Lower leg skin (tissue), 4 donors: ENCODE results near the gene FAM171A1. TPM values are rescaled to one million over a fixed set of nuclear protein-coding genes. Genes with fewer than 3 reads are reported as not detected.
"Not testable (repeated sequence)": the region's sequence is repeated elsewhere in the genome, so short reads cannot be mapped to it uniquely, and the experiment has no call there.

Experiments used
- DNase-seq, 2 donors: peaks; one replicate each; pipeline ENCODE4 v3.0.0-alpha.2; 2019; ENCODE audit warnings: low spot score in 2 of 2
- H3K4me3 ChIP-seq: fragments of 200-600 bp; sonication (generic); 2 replicates; pipeline ENCODE4 v1.5.1; 2017; ENCODE audit warnings: mild to moderate bottlenecking, low read depth; ENCODE audit not compliant: poor library complexity, severe bottlenecking
- POLR2A ChIP-seq, 2 donors: fragments of 450-650 bp; IDR thresholded peaks; one replicate each; pipeline ENCODE4 v1.6.1; 2016 to 2017; ENCODE audit warnings: antibody characterized with exemption in 2 of 2, mild to moderate bottlenecking in 1 of 2, moderate library complexity in 1 of 2
- WGBS, 2 donors: methylation state at CpG; one replicate each; pipeline ENCODE4 v1.1.5; 2018; 5-methylcytosine and 5-hydroxymethylcytosine counted together
- intact Hi-C: fragments of 100-400 bp; cut with DNase I; formaldehyde crosslinking; loops from one replicate; pipeline ENCODE4 v1.15.0; 2023; ENCODE audit warnings: low total_unique reads
- total RNA-seq, 4 donors: library from RNA; depleted of rRNA; stranded (reverse); fragments of >200 nt; gene quantifications; one replicate each; pipeline ENCODE4 v1.1.0, GENCODE V29; 2016
- TF ChIP-seq, protein P1 (sequence below), 3 donors: fragments of 450-650 bp; IDR thresholded peaks; one replicate each; pipeline ENCODE4 v1.5.1; 2016; ENCODE audit warnings: antibody characterized with exemption in 3 of 3, mild to moderate bottlenecking in 3 of 3, moderate library complexity in 2 of 3

FAM171A1 gene
- total RNA-seq = 1 to 10 TPM; 2.7 to 5.4 (median 3.1) TPM

DNA sequence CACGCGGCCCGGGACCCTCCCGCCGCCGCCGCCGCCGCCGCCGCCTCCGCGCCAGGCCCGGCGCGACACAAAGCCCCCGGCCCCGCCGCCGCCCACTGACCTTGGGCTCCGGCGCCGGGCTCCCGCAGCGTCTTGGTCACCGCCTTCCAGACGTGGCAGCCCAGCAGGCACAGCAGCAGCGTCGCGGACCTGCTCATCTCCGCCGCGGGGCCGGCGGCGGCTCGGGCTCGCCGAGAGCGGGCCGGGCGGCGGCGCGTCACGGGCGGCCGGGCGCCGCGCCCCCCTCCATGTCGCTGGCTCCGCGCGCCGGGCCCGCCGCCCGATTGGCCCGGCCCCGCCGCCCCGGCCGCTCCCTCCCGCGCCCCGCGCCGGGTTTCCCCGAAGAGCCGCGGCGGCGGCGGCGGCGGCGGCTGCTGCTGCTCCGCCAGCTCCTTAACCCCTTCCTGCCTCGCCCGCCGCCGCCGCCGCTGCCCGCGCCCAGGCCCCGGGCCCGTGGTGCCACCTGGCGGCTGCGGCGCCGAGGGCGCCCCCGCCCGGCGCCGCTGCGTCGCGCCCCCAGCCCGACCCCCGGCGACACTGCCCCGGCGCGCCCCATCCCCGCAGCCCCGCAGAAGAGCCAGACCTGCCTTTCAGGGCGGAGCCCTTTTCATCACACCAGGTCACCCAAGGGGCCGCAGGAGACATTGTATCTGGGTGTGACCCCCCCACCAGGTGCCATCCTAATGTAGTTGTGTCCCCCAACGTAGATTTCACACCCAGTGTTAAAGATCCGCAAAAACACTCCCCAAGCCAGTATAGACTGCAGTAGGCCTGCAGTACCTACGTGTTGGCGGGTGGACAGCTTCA, at the start of gene FAM171A1:
FAM171A1 (minus strand) TSS at position 434 of the 846 bp plus-strand sequence; CDS start at position 197, 237 bp downstream.
- intact Hi-C loops = no loop called here
- H3K4me3 ChIP-seq = peak within 1 kb of the TSS; percentile 38
- WGBS, 2 donors = 3 to 19% methylated on average over 7 to 63 of the region's 115 CpGs
- TF ChIP-seq POLR2A (IDR thresholded peaks at IDR 0.05) = no peak
- TF ChIP-seq, protein P1, sequence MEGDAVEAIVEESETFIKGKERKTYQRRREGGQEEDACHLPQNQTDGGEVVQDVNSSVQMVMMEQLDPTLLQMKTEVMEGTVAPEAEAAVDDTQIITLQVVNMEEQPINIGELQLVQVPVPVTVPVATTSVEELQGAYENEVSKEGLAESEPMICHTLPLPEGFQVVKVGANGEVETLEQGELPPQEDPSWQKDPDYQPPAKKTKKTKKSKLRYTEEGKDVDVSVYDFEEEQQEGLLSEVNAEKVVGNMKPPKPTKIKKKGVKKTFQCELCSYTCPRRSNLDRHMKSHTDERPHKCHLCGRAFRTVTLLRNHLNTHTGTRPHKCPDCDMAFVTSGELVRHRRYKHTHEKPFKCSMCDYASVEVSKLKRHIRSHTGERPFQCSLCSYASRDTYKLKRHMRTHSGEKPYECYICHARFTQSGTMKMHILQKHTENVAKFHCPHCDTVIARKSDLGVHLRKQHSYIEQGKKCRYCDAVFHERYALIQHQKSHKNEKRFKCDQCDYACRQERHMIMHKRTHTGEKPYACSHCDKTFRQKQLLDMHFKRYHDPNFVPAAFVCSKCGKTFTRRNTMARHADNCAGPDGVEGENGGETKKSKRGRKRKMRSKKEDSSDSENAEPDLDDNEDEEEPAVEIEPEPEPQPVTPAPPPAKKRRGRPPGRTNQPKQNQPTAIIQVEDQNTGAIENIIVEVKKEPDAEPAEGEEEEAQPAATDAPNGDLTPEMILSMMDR (IDR thresholded peaks at IDR 0.05) = no peak
- peak in 1 of 2 donors; percentile 83 for DNase-seq

DNA sequence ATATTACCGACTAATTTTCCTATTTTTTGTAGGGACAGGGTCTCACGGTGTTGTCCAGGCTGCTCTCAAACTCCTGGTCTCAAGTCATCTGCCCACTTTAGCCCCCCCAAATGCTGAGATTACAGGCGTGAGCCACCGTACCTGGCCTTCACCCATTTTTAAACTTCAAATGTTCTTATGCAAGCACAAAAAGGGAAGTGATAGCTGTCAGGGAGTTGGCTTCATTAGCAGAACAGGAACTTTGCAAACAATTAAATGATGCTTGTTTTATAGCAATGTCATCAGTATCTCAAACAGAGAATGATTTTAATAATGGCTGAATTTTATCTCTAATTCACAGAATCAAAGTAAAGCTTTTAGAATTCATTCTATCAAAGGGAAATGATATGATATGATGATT, 49.8 kb upstream of the FAM171A1 start:
- no peak for DNase-seq
- no peak overlapping the region for H3K4me3 ChIP-seq
- TF ChIP-seq POLR2A (IDR thresholded peaks at IDR 0.05) = no peak
- TF ChIP-seq, protein P1 (IDR thresholded peaks at IDR 0.05) = no peak
- intact Hi-C loops = no loop called here
- WGBS, 2 donors = 77 to 85% methylated on average over 4 of the region's 4 CpGs

GRCh38 chr10:15419279-15419874, 48.3 kb upstream of the FAM171A1 start:
- no peak for DNase-seq

GRCh38 chr10:15416034-15416433, 44.9 kb upstream of the FAM171A1 start:
- H3K4me3 ChIP-seq = no peak overlapping the region
- TF ChIP-seq POLR2A (IDR thresholded peaks at IDR 0.05) = no peak
- TF ChIP-seq, protein P1 (IDR thresholded peaks at IDR 0.05) = no peak
- 82 to 84% methylated on average over 1 of the region's 1 CpG for WGBS, 2 donors
- intact Hi-C loops = no loop called here
- DNase-seq = no peak

More at GRCh38 chr10:15419279-15419874, 48.3 kb upstream of the FAM171A1 start:
- WGBS, 2 donors = 36 to 39% methylated on average over 3 of the region's 3 CpGs
- no peak overlapping the region for H3K4me3 ChIP-seq
- TF ChIP-seq, protein P1 (IDR thresholded peaks at IDR 0.05) = no peak
- no peak for TF ChIP-seq POLR2A (IDR thresholded peaks at IDR 0.05)
- intact Hi-C loops = no loop called here

DNA sequence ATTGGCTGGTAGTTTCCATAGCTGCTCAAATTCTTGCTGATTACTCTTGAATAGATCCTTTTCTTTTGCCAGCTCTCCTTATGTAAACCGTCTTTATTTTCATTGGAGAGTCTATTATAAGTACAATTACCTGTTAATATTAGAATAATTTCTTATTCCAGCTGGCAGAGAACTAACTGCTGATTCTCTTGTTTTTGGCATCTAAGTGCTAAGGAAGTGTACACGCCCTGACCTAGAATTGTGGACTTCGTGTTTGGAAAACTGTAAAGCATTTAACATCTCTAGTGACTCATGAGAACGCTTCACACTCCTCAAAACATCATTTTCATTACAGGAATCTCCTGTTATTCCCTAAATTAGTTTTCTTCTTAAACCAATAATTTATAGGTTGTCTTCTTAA, 39.9 kb upstream of the FAM171A1 start:
- intact Hi-C loops = no loop called here
- no peak for DNase-seq
- WGBS, 2 donors = 40 to 44% methylated on average over 4 of the region's 4 CpGs
- TF ChIP-seq POLR2A (IDR thresholded peaks at IDR 0.05) = no peak
- TF ChIP-seq, protein P1 (IDR thresholded peaks at IDR 0.05) = no peak
- H3K4me3 ChIP-seq = no peak overlapping the region

- 86 to 87% methylated on average over 2 of the region's 2 CpGs for WGBS, 2 donors
- H3K4me3 ChIP-seq, intact Hi-C loops, DNase-seq: not testable (repeated sequence)
Measured at GRCh38 chr10:15409350-15409749, 38.3 kb upstream of the FAM171A1 start.
